Sigmoid colon (tissue), 3 donors: ENCODE measurements around the gene ACP7.

Source experiments
- POLR2A ChIP-seq, 2 donors: fragments of 450-650 bp; IDR thresholded peaks; one replicate each; pipeline ENCODE4 v1.6.1; 2016; ENCODE audit warnings: antibody characterized with exemption in 2 of 2, mild to moderate bottlenecking in 2 of 2, moderate library complexity in 2 of 2
- TF ChIP-seq, protein P1 (sequence below), 4 experiments: fragments of 450-650 bp in 3 of 4; fragments of 200-600 bp in 1 of 4; IDR thresholded peaks; one replicate each; pipeline ENCODE4 v1.5.1; 2016 to 2019; ENCODE audit warnings: antibody characterized with exemption in 4 of 4, mild to moderate bottlenecking in 3 of 4, moderate library complexity in 2 of 4

DNA sequence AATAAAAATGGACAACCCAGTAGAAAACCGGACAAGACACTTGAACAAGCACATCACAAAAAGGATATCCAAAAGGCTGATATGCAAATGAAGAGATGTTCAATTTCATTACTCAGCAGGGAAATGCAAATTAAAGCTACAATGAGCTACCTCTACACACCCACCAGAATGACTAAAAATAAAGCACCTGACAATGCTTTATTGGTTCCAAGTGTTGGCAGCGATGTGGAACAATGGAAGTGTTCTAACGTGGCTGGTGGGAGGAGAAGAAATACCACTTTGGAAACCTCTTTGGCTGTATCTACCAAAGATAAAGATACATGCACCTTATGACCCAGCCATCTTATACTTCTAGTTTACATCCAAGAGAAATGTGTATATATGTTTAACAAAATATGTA lies 3.7 kb upstream of the ACP7 start:
- TF ChIP-seq, protein P1, sequence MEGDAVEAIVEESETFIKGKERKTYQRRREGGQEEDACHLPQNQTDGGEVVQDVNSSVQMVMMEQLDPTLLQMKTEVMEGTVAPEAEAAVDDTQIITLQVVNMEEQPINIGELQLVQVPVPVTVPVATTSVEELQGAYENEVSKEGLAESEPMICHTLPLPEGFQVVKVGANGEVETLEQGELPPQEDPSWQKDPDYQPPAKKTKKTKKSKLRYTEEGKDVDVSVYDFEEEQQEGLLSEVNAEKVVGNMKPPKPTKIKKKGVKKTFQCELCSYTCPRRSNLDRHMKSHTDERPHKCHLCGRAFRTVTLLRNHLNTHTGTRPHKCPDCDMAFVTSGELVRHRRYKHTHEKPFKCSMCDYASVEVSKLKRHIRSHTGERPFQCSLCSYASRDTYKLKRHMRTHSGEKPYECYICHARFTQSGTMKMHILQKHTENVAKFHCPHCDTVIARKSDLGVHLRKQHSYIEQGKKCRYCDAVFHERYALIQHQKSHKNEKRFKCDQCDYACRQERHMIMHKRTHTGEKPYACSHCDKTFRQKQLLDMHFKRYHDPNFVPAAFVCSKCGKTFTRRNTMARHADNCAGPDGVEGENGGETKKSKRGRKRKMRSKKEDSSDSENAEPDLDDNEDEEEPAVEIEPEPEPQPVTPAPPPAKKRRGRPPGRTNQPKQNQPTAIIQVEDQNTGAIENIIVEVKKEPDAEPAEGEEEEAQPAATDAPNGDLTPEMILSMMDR (IDR thresholded peaks at IDR 0.05), result no peak
- no peak for TF ChIP-seq POLR2A (IDR thresholded peaks at IDR 0.05)
